Hepatocyte (in vitro differentiated cells): ENCODE measurements around the gene FBXO44. TPM values are rescaled to one million over a fixed set of nuclear protein-coding genes. Genes with fewer than 3 reads are reported as not detected.

Experiments
- DNase-seq: peaks from one replicate; pipeline ENCODE4 v3.0.0-alpha.2; 2016; ENCODE audit warnings: low spot score
- H2AFZ ChIP-seq: fragments of 200-600 bp; sonication (generic); 2 replicates; pipeline ENCODE4 v1.6.0; 2016; ENCODE audit warnings: antibody characterized with exemption, mild to moderate bottlenecking
- H3K27ac ChIP-seq: fragments of 200-600 bp; sonication (generic); 2 replicates; pipeline ENCODE4 v1.5.1; 2016; ENCODE audit warnings: mild to moderate bottlenecking
- H3K27me3 ChIP-seq: fragments of 200-600 bp; sonication (generic); 2 replicates; pipeline ENCODE4 v1.6.1; 2016
- H3K36me3 ChIP-seq: fragments of 200-600 bp; sonication (generic); replicated peaks from 2 replicates; pipeline ENCODE4 v1.5.1; 2016; ENCODE audit warnings: low read depth; ENCODE audit not compliant: insufficient read depth
- H3K4me1 ChIP-seq: fragments of 200-600 bp; sonication (generic); 2 replicates; pipeline ENCODE4 v1.5.1; 2016; ENCODE audit warnings: mild to moderate bottlenecking, moderate library complexity; ENCODE audit not compliant: insufficient read depth
- H3K4me2 ChIP-seq: fragments of 200-600 bp; sonication (generic); 2 replicates; pipeline ENCODE4 v1.6.0; 2016
- H3K4me3 ChIP-seq: fragments of 200-600 bp; sonication (generic); 2 replicates; pipeline ENCODE4 v1.5.1; 2016; ENCODE audit warnings: mild to moderate bottlenecking
- H3K79me2 ChIP-seq: fragments of 200-600 bp; sonication (generic); 2 replicates; pipeline ENCODE4 v1.6.0; 2017; ENCODE audit warnings: mild to moderate bottlenecking
- H3K9me2 ChIP-seq: fragments of 200-600 bp; sonication (generic); replicated peaks from 2 replicates; pipeline ENCODE4 v1.6.0; 2017; ENCODE audit warnings: mild to moderate bottlenecking; ENCODE audit not compliant: insufficient read depth
- H3K9me3 ChIP-seq: fragments of 200-600 bp; sonication (generic); 2 replicates; pipeline ENCODE4 v1.5.1; 2016; ENCODE audit warnings: low read depth, mild to moderate bottlenecking
- H4K20me1 ChIP-seq: fragments of 200-600 bp; sonication (generic); 2 replicates; pipeline ENCODE4 v1.6.0; 2016; ENCODE audit warnings: mild to moderate bottlenecking; ENCODE audit not compliant: insufficient read depth, poor library complexity, severe bottlenecking
- CTCF ChIP-seq: fragments of 200-600 bp; sonication (generic); IDR thresholded peaks from 2 replicates; pipeline ENCODE4 v1.5.1; 2016; ENCODE audit warnings: antibody characterized with exemption, mild to moderate bottlenecking; ENCODE audit not compliant: poor library complexity
- EZH2 ChIP-seq: fragments of 200-600 bp; sonication (generic); IDR thresholded peaks from 2 replicates; pipeline ENCODE4 v1.6.1; 2016; ENCODE audit warnings: antibody characterized with exemption, mild to moderate bottlenecking, borderline replicate concordance
- EZH2phosphoT487 ChIP-seq: fragments of 200-600 bp; sonication (generic); IDR thresholded peaks from one replicate; pipeline ENCODE4 v1.6.1; 2018; ENCODE audit warnings: antibody characterized with exemption, mild to moderate bottlenecking, low read depth, moderate library complexity; ENCODE audit not compliant: unreplicated experiment, severe bottlenecking
- WGBS: methylation state at CpG from one replicate; pipeline ENCODE4 v1.1.6; 2016; ENCODE audit warnings: low lambda C conversion rate; ENCODE audit errors: missing lambda C conversion rate; 5-methylcytosine and 5-hydroxymethylcytosine counted together
- polyA plus RNA-seq: library from polyadenylated mRNA; unstranded; fragments of >200 nt; fragmentation: Nextera tagmentation; extraction: Ambion mirVana; gene quantifications from 2 replicates; pipeline ENCODE4 v1.2.1, GENCODE V29; 2016
- total RNA-seq: library from RNA; depleted of rRNA; stranded (reverse); fragments of >200 nt; gene quantifications from 2 replicates; pipeline ENCODE4 v1.2.3, GENCODE V29; 2014

FBXO44 gene
- total and polyA plus RNA-seq, 2 experiments from 2014 or later = 24.8 to 41.2 TPM

GRCh38 chr1:11634365-11635192 lies 20.1 kb upstream of the FBXO44 start:
- H3K9me3 ChIP-seq = no peaks in the 10 kb centered on the region
- H3K36me3 ChIP-seq = no peaks in the 10 kb centered on the region
- DNase-seq = no peak
- WGBS = 84% methylated on average over 11 of the region's 11 CpGs
- no peaks in the 10 kb centered on the region for H3K79me2 ChIP-seq
- H3K9me2 ChIP-seq = no peaks in the 10 kb centered on the region
- no peak overlapping the region for H3K4me2 ChIP-seq
- TF ChIP-seq EZH2 (no peak), CTCF (no peak), EZH2phosphoT487 (no peak)
- H3K27ac ChIP-seq = no peak overlapping the region
- no peak overlapping the region for H2AFZ ChIP-seq
- H4K20me1 ChIP-seq = no peaks in the 10 kb centered on the region
- no peak overlapping the region for H3K4me3 ChIP-seq
- no peaks in the 10 kb centered on the region for H3K27me3 ChIP-seq
- H3K4me1 ChIP-seq = no peaks in the 10 kb centered on the region

GRCh38 chr1:11638121-11638520 lies 16.6 kb upstream of the FBXO44 start:
- DNase-seq = no peak
- Histone ChIP-seq H3K27ac (no peak overlapping the region), H3K27me3 (no peaks in the 10 kb centered on the region), H3K4me2 (no peak overlapping the region), H2AFZ (no peak overlapping the region), H3K9me2 (no peaks in the 10 kb centered on the region), H3K4me3 (no peak overlapping the region), H3K9me3 (no peaks in the 10 kb centered on the region), H3K4me1 (no peaks in the 10 kb centered on the region), H3K36me3 (no peaks in the 10 kb centered on the region), H3K79me2 (no peaks in the 10 kb centered on the region), H4K20me1 (no peaks in the 10 kb centered on the region)
- 55% methylated on average over 5 of the region's 5 CpGs for WGBS
- TF ChIP-seq EZH2 (no peak), CTCF (no peak), EZH2phosphoT487 (no peak)

- TF ChIP-seq CTCF = no peak
- TF ChIP-seq EZH2phosphoT487 = no peak
- no peaks in the 10 kb centered on the region for H3K9me3 ChIP-seq
- no peaks in the 10 kb centered on the region for H3K4me1 ChIP-seq
- no peaks in the 10 kb centered on the region for H3K9me2 ChIP-seq
- no peaks in the 10 kb centered on the region for H3K79me2 ChIP-seq
- no peak overlapping the region for H3K4me3 ChIP-seq
- H3K27me3 ChIP-seq = no peaks in the 10 kb centered on the region
- no peak overlapping the region for H3K4me2 ChIP-seq
- H4K20me1 ChIP-seq = no peaks in the 10 kb centered on the region
- H3K36me3 ChIP-seq = no peaks in the 10 kb centered on the region
- DNase-seq = no peak
- 85% methylated on average over 4 of the region's 4 CpGs for WGBS
- no peak overlapping the region for H2AFZ ChIP-seq
- H3K27ac ChIP-seq = no peak overlapping the region
Observed at GRCh38 chr1:11639372-11639771, 15.3 kb upstream of the FBXO44 start.
